T-helper 22 cell (primary cell): ENCODE measurements around the gene CCND1.

Source experiments
- DNase-seq: peaks from one replicate; pipeline ENCODE4 v3.0.0-alpha.2; 2020; ENCODE audit warnings: low read depth

Gene CCND1

DNA sequence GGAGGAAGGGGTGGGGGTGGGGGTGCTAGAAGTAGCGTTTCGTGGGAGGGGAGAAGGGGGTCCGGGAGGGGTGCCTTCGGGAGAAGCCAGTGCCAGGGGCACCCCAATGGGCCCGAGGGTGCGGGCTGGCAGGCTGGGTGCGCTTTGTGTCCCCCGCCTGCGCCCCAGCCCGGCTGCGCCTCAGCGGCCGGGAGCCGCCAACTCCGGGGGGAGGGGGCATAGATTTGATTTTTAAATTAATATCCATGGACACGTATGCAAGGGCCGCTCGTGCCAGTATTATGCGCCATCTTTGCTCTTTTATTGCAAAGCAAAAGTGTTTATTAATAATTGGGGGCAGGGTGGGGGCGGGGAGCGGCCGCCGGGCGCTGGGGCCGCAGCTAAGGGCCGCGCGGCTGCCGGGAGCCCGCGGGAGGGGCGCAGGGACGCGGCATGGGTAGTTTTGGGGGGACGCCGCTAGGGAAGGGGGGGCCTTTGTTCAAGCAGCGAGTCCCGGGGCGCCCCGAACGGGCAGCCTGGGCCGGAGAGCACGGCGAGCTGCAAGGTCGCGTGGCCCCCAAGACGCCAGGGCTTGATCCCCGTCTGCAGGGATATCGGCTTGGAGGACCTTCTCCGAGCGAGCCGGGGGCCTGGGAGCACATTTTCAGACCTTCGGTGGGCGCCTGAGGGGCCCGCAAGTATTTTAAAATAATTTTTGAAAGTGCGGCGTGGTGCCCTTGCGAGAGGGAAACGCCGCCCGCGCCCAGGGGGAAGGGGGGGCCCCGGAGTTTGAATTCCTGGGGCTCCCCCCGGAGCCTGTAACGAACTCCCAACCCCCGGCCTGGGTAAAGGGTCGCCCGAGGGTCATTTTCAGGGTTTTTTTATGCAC, 959 bp downstream of the CCND1 start:
- DNase-seq: no peak

DNA sequence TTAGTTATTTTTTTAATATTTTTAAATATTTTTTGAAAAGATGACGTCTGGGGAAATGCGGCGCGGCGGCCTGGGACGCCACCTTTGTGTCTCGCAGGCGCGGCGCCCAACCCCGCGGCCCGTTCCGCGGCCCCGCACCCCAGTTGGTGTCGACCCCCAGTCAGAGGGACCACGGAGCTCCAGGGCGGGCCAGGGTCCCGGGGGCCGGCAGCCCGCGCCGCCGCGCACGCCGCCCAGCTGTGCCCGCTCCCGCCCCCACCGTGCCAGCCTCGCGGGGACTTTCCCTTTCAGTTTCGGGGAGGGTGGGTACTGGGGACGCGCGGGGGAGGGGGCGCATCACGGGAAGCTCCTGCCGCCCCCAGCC, 1.6 kb downstream of the CCND1 start:
- no peak for DNase-seq

DNA sequence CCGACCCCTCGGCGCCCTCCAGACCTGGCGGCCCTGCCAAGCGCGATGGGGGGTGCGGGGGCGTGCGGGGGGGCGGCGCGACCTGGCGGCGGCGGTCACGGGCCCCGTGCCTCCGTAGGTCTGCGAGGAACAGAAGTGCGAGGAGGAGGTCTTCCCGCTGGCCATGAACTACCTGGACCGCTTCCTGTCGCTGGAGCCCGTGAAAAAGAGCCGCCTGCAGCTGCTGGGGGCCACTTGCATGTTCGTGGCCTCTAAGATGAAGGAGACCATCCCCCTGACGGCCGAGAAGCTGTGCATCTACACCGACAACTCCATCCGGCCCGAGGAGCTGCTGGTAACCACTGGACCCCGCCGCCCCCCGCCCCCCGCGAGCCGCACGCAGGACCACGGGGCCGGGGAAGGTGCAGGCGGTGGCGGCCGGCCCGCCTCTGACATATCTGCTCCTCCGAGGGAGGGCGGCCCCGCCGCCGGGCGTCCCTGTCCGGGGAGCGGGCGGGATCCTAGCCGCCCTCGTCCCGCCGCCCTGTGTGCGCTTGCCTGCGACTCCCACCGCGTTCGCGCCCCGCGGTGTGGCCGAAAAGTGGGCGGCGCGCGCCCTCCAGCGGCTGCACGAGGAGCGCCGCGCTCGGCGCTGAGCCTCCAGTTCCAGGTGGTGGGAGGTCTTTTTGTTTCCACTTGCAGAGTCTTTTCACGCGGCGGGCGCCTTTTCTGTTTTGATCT, 2.1 kb downstream of the CCND1 start:
- DNase-seq: peak; percentile 50

DNA sequence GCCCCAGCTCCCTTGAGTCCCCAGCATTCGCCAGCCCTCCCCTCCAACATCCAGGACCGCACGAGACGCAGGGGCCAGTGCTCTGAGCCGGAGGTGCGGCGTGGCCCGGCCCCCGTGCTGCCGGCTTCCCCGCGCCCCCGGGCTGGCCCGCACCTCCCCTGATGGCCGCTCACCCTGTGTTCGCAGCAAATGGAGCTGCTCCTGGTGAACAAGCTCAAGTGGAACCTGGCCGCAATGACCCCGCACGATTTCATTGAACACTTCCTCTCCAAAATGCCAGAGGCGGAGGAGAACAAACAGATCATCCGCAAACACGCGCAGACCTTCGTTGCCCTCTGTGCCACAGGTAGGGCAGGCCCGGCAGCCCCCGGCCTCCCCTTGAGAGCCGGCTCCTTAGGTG, 2.7 kb downstream of the CCND1 start:
- DNase-seq: no peak

DNA sequence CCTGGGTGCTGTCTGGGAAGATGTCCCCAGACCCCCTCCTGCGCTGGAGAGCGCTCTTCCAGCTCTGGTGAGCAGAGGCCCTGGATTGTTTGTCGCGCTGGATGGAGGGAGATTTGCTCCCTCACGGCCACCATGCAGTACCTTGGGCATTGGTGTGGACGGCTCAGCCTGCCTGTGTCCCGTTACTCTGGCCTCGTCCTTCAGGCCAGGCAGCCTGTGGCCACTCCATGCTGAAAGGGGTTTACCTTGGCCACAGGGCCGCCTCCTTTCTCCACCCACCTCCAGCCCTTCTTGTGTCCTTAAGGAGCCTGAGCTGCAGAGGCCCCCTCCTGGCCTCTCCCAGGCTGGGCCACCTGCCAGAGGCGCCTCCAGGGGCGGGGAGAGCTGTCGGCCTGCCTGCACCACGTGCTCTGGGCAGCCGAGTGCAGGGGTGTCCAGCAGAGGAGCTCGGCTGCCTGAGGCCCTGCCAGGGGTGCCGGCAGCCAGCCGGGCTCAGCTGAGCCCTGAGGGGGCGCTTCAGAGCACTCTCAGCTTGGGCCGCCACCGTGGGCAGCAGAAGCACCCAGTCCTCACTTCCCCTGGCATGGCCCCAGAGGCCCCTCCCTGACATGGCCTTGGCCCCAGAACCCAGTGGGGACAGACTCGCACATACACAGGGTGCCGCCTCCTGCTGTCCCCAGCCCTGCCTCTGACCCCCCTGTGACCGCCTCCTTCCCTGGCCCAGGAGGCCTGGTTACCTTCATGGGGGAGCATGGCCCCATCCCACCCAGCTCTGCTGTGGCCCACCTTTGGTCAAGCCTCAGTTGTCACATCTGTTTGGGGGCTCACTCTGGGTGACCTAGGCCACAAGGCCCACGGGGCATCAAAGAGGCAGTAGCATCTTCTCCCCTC, 3.4 kb downstream of the CCND1 start:
- DNase-seq: no peak

DNA sequence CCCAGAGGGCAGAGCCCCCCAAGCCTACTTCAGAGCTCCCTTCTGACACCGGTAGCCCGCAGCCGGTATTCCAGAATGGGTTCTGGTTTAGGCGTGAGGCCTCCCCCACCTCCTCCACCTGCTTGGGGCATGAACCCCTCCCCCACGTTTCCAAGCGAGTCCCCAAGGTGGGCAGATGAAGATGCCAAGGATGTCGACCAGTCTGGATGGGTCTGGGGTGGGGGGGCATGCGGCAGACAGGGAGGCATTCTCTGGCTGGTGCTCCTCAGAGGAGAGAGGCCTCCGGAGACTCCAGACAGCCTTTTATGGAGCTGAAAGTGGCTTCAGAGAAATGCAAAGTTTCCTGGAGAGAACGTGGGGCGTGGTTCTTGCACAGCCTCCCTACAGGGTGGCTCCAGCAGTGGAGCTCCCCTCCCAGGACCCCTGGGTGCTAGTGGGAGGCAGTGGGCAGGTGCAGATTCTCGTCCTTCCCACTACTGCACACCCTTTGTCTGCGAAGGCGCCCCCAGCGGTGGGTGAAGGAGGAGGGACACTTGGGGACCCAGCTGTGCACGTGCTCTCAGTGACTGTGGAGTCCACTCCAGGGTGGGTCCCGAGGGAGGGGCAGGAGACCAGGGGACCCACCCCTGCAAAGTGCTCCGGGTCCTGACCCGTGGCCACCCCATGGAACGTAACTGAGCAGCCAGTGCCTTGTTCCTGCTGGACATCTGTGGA, 4.2 kb downstream of the CCND1 start:
- no peak for DNase-seq

DNA sequence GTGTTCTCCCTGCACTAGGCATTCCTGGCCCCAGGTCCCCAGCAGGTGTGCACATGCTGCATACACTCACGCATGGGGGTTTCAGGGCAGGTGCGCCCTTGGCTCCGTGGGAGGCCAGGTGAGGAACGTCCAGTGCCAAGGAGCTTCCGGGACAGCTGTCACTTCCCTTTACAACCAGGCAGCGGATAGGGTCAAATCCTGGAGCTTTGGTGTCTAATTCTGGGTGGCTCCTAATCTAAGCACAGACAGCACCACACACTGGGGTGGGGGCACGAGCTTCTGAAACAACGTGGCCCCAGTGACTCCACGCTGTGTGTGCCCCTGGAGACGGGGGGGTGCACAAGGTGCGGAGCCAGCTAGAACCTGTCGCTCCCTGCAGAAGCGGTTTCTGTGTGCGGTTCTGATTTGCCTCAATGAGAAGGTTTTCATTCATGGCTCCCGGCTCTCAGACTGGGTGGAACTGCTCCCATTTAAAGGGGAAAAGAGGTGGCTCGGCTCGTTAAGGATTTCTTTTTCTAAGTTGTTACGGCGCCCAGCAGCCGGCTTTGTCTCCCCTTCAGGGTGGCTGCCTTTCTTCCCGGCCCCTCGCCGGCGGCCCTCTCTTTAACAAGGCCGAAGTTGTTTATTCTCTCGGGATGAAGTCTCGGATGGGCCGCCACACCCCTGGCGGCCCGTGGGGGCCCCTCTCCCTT, 5.0 kb downstream of the CCND1 start:
- DNase-seq: no peak

DNA sequence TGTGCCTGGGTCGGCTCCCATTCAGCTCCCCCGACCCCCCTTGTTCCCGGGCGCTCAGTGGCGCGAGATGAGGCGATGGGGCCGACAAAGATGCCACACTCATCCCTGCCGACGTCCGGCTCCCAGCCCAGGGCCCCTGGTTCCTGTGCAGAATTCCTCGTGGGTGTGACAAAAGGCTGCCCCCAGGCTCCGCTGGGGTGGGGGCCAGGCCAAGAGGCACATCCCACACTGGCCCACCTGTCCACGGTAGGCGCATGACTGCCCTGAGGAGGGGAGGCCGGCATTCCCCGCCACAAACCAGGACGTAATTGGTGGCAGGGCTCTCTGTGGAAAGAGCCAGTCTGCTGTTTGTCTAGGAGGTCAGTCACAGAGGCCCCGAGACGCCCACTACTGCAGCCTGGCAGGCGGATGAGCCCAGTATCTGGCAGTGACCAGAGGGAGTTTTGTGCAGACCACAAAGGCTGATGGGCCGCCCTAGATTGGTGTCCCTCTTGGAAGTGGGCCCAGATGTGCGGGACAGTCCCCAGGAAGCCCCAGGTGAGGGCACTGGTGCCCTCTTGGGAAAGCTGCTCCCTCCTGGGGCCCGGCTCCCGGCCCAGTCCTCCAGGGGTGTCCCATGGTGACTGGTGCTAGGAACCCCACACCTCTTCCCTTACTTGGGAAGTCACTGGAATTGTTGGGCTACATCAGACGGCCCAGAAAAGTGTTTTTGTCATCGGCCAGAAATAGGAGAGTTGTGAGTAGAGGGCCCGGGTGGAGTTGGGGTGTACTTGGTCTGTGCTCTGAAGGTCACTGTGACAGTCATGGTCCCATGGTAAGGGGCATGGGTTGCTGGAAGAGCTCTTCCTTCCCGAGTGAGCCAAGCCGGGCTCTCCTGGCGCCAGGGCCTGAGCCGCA, 5.8 kb downstream of the CCND1 start:
- DNase-seq: no peak

DNA sequence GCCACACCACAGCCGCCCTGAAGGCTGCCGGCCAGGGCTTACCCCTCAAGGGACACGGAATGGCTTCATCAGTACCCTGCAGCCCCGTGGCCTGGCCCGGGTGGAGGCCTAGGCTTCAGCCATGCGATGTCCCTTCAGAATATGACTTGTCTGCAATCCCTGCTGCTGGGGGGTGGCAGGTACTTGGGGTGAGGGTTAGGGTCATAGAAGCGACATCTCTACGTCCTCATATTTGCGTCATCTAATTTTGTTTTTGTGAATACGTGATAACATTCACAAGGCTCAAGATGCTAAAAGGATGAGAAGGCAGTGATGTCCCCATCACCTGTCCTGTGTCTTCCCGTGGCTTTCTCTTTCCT, 6.4 kb downstream of the CCND1 start:
- DNase-seq: no peak

DNA sequence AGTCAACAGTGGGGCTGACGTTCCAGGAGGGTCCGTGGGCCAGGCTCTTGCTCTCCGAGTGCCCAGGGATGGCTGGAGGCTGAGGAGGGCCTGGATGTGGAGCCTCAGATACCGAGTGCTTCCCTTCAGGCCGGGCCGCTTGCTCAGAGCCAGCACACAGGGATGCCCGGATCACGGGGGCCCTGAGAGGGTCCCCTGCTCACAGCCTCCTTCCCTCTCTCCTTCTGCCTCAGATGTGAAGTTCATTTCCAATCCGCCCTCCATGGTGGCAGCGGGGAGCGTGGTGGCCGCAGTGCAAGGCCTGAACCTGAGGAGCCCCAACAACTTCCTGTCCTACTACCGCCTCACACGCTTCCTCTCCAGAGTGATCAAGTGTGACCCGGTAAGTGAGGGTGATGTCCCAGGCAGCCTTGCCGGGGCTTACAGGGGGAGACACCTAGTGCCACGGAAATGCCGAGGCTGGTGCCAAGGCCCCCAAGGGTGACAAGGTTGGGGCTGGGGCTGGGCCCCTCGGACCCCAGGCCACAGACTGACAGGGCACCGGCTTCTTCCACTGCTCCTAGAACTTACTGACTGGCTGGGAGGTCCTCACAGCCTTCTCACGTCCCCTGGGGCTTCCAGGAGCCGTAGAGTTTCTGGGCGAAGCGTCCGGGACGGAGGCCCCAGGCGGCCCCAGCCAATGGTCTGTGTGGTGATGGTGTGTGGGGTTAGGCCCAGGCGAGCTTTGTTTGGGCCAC, 7.0 kb downstream of the CCND1 start:
- no peak for DNase-seq

DNA sequence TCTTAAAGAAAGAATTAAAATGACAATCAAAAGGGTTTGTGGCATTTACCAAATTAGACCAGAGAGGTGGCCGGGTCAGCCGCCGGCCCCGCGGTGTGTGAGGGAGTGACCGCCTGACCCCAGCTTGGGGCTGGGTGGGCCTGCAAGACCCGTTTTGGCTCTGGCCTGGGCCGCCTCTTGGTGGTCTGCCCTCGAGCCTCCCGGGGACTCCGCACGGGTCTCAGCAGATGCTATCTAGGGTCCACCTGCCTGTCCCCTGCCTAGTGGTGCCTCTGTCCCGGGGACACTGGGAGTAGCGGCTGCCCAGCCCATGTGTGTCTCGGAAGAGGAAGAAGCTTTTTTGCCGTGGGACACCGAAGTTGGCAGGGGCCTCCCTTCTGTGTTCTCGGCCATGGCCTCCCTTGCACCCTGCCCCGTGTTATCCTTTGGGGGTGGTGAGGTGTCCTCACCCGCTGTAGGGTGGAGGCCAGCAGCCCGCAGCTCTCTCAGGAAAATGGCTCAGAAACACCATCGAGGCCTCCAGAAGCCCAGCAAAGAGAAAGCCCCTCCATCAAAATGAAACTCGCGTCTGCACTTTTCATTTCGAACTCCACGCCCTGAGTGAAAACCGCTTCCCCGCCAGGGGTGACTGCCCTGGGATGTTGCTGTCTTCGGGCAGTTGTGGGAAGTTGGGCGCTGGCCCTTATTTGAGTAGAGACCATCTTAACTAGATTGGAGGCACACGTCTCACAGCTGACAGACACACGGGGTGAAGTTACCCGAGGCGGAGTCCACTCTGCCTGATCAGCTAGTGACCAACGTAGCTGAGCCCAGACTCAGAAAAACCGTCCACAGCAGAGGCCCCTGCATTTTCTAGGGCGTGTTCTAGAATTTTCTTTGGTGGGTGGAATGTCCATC, 8.0 kb downstream of the CCND1 start:
- DNase-seq: no peak

DNA sequence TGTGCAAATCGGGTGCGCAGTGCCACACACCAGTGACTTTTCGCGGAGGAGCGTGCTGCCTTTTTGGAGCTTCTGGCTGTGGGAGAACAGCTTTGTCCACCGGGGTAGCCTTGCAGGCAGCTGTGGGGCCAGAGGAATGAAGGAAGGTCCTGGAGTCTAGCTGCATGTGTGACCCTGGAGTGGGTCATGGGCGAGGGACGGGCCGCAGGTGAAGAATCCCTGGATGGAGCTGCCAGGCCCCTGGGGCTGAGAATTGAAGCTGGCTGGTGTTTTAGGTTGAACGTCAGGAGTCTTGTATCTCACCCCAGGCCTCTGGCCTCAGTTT, 8.6 kb downstream of the CCND1 start:
- DNase-seq: no peak

DNA sequence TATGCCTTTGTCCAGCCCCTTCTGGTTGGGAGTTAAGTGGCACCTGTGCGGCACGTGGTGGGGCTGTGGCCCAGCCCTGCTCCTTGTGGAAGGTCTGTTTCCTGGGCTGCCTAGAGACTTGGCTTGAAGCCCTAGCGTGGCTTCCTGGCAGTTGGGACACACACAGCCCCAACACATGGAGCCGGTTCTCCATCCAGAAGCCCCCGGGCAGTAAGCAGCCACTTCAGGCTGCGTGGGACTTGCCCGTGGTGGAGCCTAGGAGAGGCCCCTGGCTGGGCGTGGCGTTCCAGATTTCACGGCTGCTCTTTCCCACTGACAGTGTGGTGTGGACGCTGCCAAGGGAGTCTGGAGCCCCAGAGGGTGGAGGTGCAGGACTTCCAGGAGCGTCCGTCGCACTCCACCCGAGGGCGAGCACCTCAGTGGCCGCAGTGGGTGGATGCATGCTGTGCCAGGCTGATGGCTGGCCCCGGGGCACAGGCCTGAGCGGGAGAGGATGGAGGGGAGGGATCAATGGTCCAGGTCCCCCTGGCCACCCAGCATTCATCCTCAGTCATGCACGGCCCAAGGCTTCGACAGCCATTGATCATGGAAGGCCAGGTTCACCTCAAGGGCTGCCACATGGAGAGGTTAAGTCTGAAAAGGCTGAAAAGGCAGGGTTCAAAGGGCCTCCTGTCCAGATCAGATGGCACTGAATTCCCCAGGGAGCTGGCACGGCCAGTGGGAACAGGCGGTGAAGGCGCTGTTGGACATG, 9.3 kb downstream of the CCND1 start:
- no peak for DNase-seq

DNA sequence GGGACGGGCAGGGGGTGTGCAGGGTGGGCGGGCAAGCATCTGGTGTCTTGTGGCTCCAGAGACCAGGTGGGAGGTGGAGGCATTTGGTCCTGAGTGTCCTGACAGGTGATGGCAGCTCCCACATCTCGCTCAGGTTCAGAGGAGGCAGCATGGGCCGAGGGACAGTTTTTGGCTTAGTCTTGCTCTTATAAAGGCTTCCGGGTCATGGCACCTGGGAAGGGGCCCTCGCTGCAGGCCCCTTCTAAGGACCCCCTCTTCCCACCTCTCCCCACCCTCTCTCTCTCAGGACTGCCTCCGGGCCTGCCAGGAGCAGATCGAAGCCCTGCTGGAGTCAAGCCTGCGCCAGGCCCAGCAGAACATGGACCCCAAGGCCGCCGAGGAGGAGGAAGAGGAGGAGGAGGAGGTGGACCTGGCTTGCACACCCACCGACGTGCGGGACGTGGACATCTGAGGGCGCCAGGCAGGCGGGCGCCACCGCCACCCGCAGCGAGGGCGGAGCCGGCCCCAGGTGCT, 9.9 kb downstream of the CCND1 start:
- DNase-seq: no peak

DNA sequence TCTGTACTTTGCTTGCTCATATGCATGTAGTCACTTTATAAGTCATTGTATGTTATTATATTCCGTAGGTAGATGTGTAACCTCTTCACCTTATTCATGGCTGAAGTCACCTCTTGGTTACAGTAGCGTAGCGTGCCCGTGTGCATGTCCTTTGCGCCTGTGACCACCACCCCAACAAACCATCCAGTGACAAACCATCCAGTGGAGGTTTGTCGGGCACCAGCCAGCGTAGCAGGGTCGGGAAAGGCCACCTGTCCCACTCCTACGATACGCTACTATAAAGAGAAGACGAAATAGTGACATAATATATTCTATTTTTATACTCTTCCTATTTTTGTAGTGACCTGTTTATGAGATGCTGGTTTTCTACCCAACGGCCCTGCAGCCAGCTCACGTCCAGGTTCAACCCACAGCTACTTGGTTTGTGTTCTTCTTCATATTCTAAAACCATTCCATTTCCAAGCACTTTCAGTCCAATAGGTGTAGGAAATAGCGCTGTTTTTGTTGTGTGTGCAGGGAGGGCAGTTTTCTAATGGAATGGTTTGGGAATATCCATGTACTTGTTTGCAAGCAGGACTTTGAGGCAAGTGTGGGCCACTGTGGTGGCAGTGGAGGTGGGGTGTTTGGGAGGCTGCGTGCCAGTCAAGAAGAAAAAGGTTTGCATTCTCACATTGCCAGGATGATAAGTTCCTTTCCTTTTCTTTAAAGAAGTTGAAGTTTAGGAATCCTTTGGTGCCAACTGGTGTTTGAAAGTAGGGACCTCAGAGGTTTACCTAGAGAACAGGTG, 11.1 kb downstream of the CCND1 start:
- no peak for DNase-seq

DNA sequence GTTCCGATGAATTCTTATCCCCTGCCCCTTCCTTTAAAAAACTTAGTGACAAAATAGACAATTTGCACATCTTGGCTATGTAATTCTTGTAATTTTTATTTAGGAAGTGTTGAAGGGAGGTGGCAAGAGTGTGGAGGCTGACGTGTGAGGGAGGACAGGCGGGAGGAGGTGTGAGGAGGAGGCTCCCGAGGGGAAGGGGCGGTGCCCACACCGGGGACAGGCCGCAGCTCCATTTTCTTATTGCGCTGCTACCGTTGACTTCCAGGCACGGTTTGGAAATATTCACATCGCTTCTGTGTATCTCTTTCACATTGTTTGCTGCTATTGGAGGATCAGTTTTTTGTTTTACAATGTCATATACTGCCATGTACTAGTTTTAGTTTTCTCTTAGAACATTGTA, 12.0 kb downstream of the CCND1 start:
- DNase-seq: no peak

DNA sequence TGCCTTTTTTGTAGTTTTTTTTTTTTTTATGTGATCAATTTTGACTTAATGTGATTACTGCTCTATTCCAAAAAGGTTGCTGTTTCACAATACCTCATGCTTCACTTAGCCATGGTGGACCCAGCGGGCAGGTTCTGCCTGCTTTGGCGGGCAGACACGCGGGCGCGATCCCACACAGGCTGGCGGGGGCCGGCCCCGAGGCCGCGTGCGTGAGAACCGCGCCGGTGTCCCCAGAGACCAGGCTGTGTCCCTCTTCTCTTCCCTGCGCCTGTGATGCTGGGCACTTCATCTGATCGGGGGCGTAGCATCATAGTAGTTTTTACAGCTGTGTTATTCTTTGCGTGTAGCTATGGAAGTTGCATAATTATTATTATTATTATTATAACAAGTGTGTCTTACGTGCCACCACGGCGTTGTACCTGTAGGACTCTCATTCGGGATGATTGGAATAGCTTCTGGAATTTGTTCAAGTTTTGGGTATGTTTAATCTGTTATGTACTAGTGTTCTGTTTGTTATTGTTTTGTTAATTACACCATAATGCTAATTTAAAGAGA, 12.5 kb downstream of the CCND1 start:
- no peak for DNase-seq
